CD4-positive, alpha-beta memory T cell (primary cell): ENCODE results near the gene TSPYL1. TPM values are rescaled to one million over a fixed set of nuclear protein-coding genes. Genes with fewer than 3 reads are reported as not detected.
A peak's percentile ranks its signal among the peaks of the same experiment; 100 is the strongest.

Experiments
- CTCF ChIA-PET: fragments of 350-600 bp; sonication (Branson Sonifier 250); formaldehyde crosslinking; loops from one replicate; lab custom pipeline; 2021; ENCODE audit warnings: inconsistent platforms; ENCODE audit not compliant: partially characterized antibody; lab: Charles Lee
- POLR2A ChIA-PET: fragments of 350-600 bp; sonication (Branson Sonifier 250); formaldehyde crosslinking; loops from one replicate; lab custom pipeline; 2021; ENCODE audit not compliant: partially characterized antibody; lab: Charles Lee
- DNase-seq, 5 donors: peaks; one replicate each; pipeline versions ENCODE4 v3.0.0 to v3.0.0-alpha.2; 2020 to 2022; ENCODE audit warnings: mixed read lengths in 1 of 5
- H3K27ac ChIP-seq: one replicate; pipeline ENCODE4 v1.7.0; 2013; ENCODE audit warnings: low read depth, low read length
- H3K27me3 ChIP-seq: 2 replicates; pipeline ENCODE4 v1.7.0; 2013; ENCODE audit warnings: mild to moderate bottlenecking, low read length, moderate library complexity; ENCODE audit not compliant: insufficient read depth
- H3K36me3 ChIP-seq: 2 replicates; pipeline ENCODE4 v1.7.0; 2013; ENCODE audit warnings: mild to moderate bottlenecking, low read length, moderate library complexity; ENCODE audit not compliant: insufficient read depth
- H3K4me1 ChIP-seq: 2 replicates; pipeline ENCODE4 v1.7.0; 2013; ENCODE audit warnings: mild to moderate bottlenecking, low read length, moderate library complexity; ENCODE audit not compliant: insufficient read depth
- H3K4me3 ChIP-seq, 2 donors: one replicate each; pipeline ENCODE4 v1.7.0; 2013; ENCODE audit warnings: low read length in 2 of 2, mild to moderate bottlenecking in 1 of 2
- H3K9me3 ChIP-seq, 2 donors: one replicate each; pipeline ENCODE4 v1.7.0; 2013; ENCODE audit warnings: low read length in 2 of 2, control low read depth in 1 of 2; ENCODE audit not compliant: control insufficient read depth in 1 of 2
- H3K27ac Mint-ChIP-seq, 7 donors: one replicate each; pipeline ENCODE4 v1.8.0; 2020 to 2021; ENCODE audit warnings: mixed read lengths in 7 of 7, mild to moderate bottlenecking in 6 of 7, inconsistent platforms in 3 of 7, moderate library complexity in 3 of 7
- H3K27me3 Mint-ChIP-seq, 2 donors: one replicate each; pipeline ENCODE4 v1.8.0; 2020 to 2021; ENCODE audit warnings: mixed read lengths in 2 of 2
- H3K36me3 Mint-ChIP-seq, 2 donors: one replicate each; pipeline ENCODE4 v1.8.0; 2020 to 2021; ENCODE audit warnings: mixed read lengths in 2 of 2, inconsistent platforms in 1 of 2, mild to moderate bottlenecking in 1 of 2
- H3K4me1 Mint-ChIP-seq, 4 donors: one replicate each; pipeline ENCODE4 v1.8.0; 2020 to 2021; ENCODE audit warnings: mixed read lengths in 4 of 4, mild to moderate bottlenecking in 1 of 4
- H3K4me3 Mint-ChIP-seq, 8 donors: one replicate each; pipeline ENCODE4 v1.8.0; 2020 to 2021; ENCODE audit warnings: mixed read lengths in 8 of 8, mild to moderate bottlenecking in 7 of 8, moderate library complexity in 6 of 8, inconsistent platforms in 3 of 8
- H3K9me3 Mint-ChIP-seq, 8 donors: one replicate each; pipeline ENCODE4 v1.8.0; 2020 to 2021; ENCODE audit warnings: mixed read lengths in 8 of 8, mild to moderate bottlenecking in 5 of 8, inconsistent platforms in 3 of 8, moderate library complexity in 1 of 8
- intact Hi-C: fragments of 100-400 bp; cut with micrococcal nuclease; formaldehyde crosslinking; loops from one replicate; pipeline ENCODE4 v1.15.1; 2023
- polyA plus RNA-seq, 2 donors: library from polyadenylated mRNA; unstranded; fragments of 300-500 nt; fragmentation: Illumina TruSeq; gene quantifications; one replicate each; pipeline ENCODE4 v1.2.3, GENCODE V29; 2021
- total RNA-seq, 2 experiments: library from RNA; stranded (reverse); gene quantifications; one replicate each; pipeline ENCODE4 v1.2.3, GENCODE V29; 2021

Gene TSPYL1
- total and polyA plus RNA-seq, 4 experiments from 2014 or later = 41.8 to 109 (median 84.4) TPM

GRCh38 chr6:116298273-116298672, 18.5 kb upstream of the TSPYL1 start:
- peaks cover 0 to 15% of the 10 kb centered on the region in 2 donors for H3K36me3 Mint-ChIP-seq
- peaks cover 0 to 8% (median 4%) of the 10 kb centered on the region in 8 donors for H3K9me3 Mint-ChIP-seq
- H3K4me1 Mint-ChIP-seq = no peaks in the 10 kb centered on the region
- H3K9me3 ChIP-seq = no peaks in the 10 kb centered on the region
- H3K27ac Mint-ChIP-seq = no peak overlapping the region
- H3K4me3 ChIP-seq = no peak overlapping the region
- intact Hi-C loops = no loop called here
- no peaks in the 10 kb centered on the region for H3K27me3 Mint-ChIP-seq
- no peaks in the 10 kb centered on the region for H3K27me3 ChIP-seq
- CTCF ChIA-PET = interaction anchor here (0.8 to 2.6 kb wide), 3 partner anchors 9 to 236 kb away, joined by 3 to 10 read pairs (median 3); no protein-coding TSS in a partner anchor
- no peak for DNase-seq
- H3K4me1 ChIP-seq = no peaks in the 10 kb centered on the region
- H3K36me3 ChIP-seq = no peaks in the 10 kb centered on the region
- POLR2A ChIA-PET = no interaction called here
- H3K27ac ChIP-seq = no peak overlapping the region
- H3K4me3 Mint-ChIP-seq = no peak overlapping the region

DNA sequence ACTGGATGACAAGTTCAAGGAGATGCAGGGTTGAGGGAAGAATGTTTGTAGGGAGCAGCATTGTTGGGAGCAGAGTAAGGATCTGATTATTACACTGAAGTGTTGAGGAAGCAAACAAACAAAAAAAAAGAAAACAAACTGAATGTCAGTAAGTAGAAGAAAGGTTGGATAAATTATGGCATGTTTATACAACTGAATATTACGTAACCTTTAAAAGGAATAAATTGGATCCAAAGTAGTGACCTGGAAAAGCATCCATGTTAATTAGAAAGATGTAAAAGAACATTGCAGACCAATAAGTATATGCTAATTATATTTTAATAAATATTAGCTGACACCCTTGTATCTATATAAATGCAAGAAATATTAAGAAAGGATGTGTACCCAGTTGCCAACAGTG, 12.8 kb upstream of the TSPYL1 start:
- intact Hi-C loops = no loop called here
- H3K27me3 ChIP-seq = no peaks in the 10 kb centered on the region

GRCh38 chr6:116291701-116292396, 12.1 kb upstream of the TSPYL1 start:
- POLR2A ChIA-PET = no interaction called here
- H3K4me1 Mint-ChIP-seq = no peaks in the 10 kb centered on the region
- H3K36me3 Mint-ChIP-seq = no peaks in the 10 kb centered on the region
- CTCF ChIA-PET = interaction anchor here (1.2 to 9.3 kb wide), 2 partner anchors 23 to 242 kb away, joined by 4 to 121 read pairs; no protein-coding TSS in a partner anchor
- H3K27me3 ChIP-seq = no peaks in the 10 kb centered on the region
- no peaks in the 10 kb centered on the region for H3K9me3 ChIP-seq
- no peak overlapping the region for H3K4me3 ChIP-seq
- intact Hi-C loops = no loop called here
- H3K9me3 Mint-ChIP-seq = no peaks in the 10 kb centered on the region
- no peak overlapping the region for H3K27ac ChIP-seq
- no peak overlapping the region for H3K4me3 Mint-ChIP-seq
- H3K36me3 ChIP-seq = no peaks in the 10 kb centered on the region
- no peaks in the 10 kb centered on the region for H3K27me3 Mint-ChIP-seq
- no peak for DNase-seq
- H3K27ac Mint-ChIP-seq = no peak overlapping the region
- no peaks in the 10 kb centered on the region for H3K4me1 ChIP-seq

More for the DNA sequence above, 12.8 kb upstream of the TSPYL1 start:
- Histone ChIP-seq H3K27ac (no peak overlapping the region), H3K4me1 (no peaks in the 10 kb centered on the region), H3K9me3 (no peaks in the 10 kb centered on the region), H3K4me3 (no peak overlapping the region), H3K36me3 (no peaks in the 10 kb centered on the region)
- no peaks in the 10 kb centered on the region for H3K9me3 Mint-ChIP-seq
- H3K27me3 Mint-ChIP-seq = no peaks in the 10 kb centered on the region
- POLR2A ChIA-PET = no interaction called here
- H3K36me3 Mint-ChIP-seq = no peaks in the 10 kb centered on the region
- no peaks in the 10 kb centered on the region for H3K4me1 Mint-ChIP-seq
- H3K27ac Mint-ChIP-seq = no peak overlapping the region
- CTCF ChIA-PET = interaction anchor here (1.2 to 9.3 kb wide), 2 partner anchors 24 to 241 kb away, joined by 4 to 121 read pairs; no protein-coding TSS in a partner anchor
- H3K4me3 Mint-ChIP-seq = no peak overlapping the region
- DNase-seq = no peak

DNA sequence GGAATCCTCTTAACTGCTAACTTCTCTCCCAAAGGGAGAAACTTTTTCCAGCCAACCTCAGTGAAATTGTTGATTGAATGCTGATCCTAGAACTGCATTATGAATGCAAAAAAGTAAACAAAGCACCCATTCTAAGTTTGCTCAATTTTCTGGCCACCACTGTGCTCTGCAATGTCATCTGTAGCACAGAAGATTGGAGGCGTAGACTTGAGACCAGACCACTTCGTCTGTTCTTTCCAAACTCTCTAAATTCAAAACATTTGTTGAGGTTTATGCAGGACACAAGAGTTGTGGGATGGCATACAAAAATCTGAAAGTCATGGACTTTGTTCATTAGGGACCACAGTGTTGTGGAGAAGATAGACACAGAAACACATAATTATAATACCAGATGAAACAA, 11.1 kb upstream of the TSPYL1 start:
- H3K4me3 Mint-ChIP-seq = no peak overlapping the region
- intact Hi-C loops = no loop called here

DNA sequence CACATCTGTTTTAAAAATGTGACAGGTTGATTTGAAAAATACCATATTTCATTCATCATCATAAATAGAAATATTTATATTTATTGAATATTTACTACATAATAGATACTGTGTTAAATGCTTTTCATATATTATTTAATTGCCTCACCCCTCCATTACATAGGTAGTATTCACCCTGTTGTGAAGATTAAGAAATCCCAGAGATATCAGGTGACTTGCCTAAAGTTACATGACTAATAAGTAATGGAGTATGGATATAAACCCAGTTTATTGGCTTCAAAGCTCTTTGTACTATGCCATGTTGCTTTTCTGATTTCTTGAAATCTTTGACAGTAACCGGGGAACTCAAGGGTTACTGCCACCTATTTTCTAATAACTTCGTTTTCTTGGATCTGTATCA, 10.1 kb upstream of the TSPYL1 start:
- intact Hi-C loops = loop anchor here (10.0 kb wide), 1 partner anchor 155 kb away; no protein-coding TSS in a partner anchor
- ChIA-PET CTCF (interaction anchor here (1.0 to 9.3 kb wide), 4 partner anchors 10 to 334 kb away, joined by 3 to 121 read pairs (median 4); partner anchors contain the start of gene TSPYL1), POLR2A (interaction anchor here (3.8 kb wide), 1 partner anchor 10 kb away, joined by 24 read pairs; the partner anchor contains the start of gene TSPYL1)
- no peaks in the 10 kb centered on the region for H3K4me1 Mint-ChIP-seq
- H3K27ac Mint-ChIP-seq = no peak overlapping the region
- H3K36me3 Mint-ChIP-seq = no peaks in the 10 kb centered on the region
- Histone ChIP-seq H3K36me3 (no peaks in the 10 kb centered on the region), H3K4me3 (no peak overlapping the region), H3K27me3 (no peaks in the 10 kb centered on the region), H3K27ac (no peak overlapping the region), H3K9me3 (no peaks in the 10 kb centered on the region), H3K4me1 (no peaks in the 10 kb centered on the region)
- no peaks in the 10 kb centered on the region for H3K27me3 Mint-ChIP-seq
- no peaks in the 10 kb centered on the region for H3K9me3 Mint-ChIP-seq
- no peak for DNase-seq
- H3K4me3 Mint-ChIP-seq = no peak overlapping the region

More for the DNA sequence above, 11.1 kb upstream of the TSPYL1 start:
- H3K27ac Mint-ChIP-seq = no peak overlapping the region
- H3K4me3 ChIP-seq = no peak overlapping the region
- no peaks in the 10 kb centered on the region for H3K36me3 ChIP-seq
- no peak for DNase-seq
- no peaks in the 10 kb centered on the region for H3K27me3 ChIP-seq
- H3K27ac ChIP-seq = no peak overlapping the region
- H3K4me1 ChIP-seq = no peaks in the 10 kb centered on the region
- H3K9me3 Mint-ChIP-seq = no peaks in the 10 kb centered on the region
- H3K4me1 Mint-ChIP-seq = no peaks in the 10 kb centered on the region
- ChIA-PET CTCF (interaction anchor here (1.0 to 9.3 kb wide), 2 partner anchors 243 to 333 kb away, joined by 3 to 121 read pairs; no protein-coding TSS in a partner anchor), POLR2A (interaction anchor here (3.8 kb wide), 1 partner anchor 11 kb away, joined by 24 read pairs; the partner anchor contains the start of gene TSPYL1)
- no peaks in the 10 kb centered on the region for H3K36me3 Mint-ChIP-seq
- H3K27me3 Mint-ChIP-seq = no peaks in the 10 kb centered on the region
- no peaks in the 10 kb centered on the region for H3K9me3 ChIP-seq

GRCh38 chr6:116287689-116288282, 8.1 kb upstream of the TSPYL1 start:
- no peak overlapping the region for H3K4me3 ChIP-seq

More at GRCh38 chr6:116287689-116288282, 8.1 kb upstream of the TSPYL1 start:
- Histone ChIP-seq H3K27me3 (no peaks in the 10 kb centered on the region), H3K4me1 (no peaks in the 10 kb centered on the region), H3K36me3 (no peaks in the 10 kb centered on the region), H3K27ac (no peak overlapping the region), H3K9me3 (no peaks in the 10 kb centered on the region)
- intact Hi-C loops = loop anchor here (1.0 to 10.0 kb wide), 3 partner anchors 157 to 274 kb away; no protein-coding TSS in a partner anchor
- no peaks in the 10 kb centered on the region for H3K36me3 Mint-ChIP-seq
- H3K27me3 Mint-ChIP-seq = no peaks in the 10 kb centered on the region
- H3K4me1 Mint-ChIP-seq = peaks cover 0 to 4% (median 0%) of the 10 kb centered on the region in 4 donors
- DNase-seq = peak in 4 of 5 donors; percentile 45 to 52 (median 48)
- POLR2A ChIA-PET = interaction anchor here (1.0 to 3.8 kb wide), 2 partner anchors 8 to 227 kb away, joined by 3 to 24 read pairs; partner anchors contain the start of gene TSPYL1
- no peaks in the 10 kb centered on the region for H3K9me3 Mint-ChIP-seq
- H3K4me3 Mint-ChIP-seq = no peak overlapping the region
- no peak overlapping the region for H3K27ac Mint-ChIP-seq
- CTCF ChIA-PET = interaction anchor here (0.6 to 9.3 kb wide), 51 partner anchors 9 to 360 kb away, joined by 3 to 121 read pairs (median 4); partner anchors contain the start of genes CALHM6, RWDD1, TSPYL1 and TSPYL4
